GM15510 (cell line): ENCODE results near the gene IFT172.

Experiments
- POLR2A ChIP-seq: IDR thresholded peaks from 3 replicates; pipeline ENCODE4 v1.6.1; 2011; ENCODE audit warnings: borderline replicate concordance; ENCODE audit not compliant: insufficient read length; ENCODE audit errors: extremely low read depth

IFT172 gene

DNA sequence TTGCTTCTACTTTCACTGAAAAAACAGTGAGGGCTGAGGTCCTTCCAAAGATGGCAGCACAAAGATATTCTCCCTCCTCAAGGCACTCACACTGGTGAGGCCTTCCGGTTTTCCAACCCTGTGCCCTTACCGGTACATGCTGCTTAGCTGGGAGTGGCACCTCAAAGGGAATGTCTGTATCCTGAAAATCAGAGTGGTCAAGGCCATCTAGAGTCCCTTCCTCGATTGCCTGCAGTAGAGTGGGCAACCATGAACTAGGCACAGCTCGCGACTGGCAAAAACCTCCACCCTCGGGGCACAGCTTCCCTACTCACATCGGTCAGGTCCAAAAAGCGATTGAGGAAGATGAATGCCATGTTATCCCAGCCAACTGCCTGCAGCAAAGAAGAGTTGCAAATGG, 43.9 kb downstream of the IFT172 start:
- no peak for TF ChIP-seq POLR2A

DNA sequence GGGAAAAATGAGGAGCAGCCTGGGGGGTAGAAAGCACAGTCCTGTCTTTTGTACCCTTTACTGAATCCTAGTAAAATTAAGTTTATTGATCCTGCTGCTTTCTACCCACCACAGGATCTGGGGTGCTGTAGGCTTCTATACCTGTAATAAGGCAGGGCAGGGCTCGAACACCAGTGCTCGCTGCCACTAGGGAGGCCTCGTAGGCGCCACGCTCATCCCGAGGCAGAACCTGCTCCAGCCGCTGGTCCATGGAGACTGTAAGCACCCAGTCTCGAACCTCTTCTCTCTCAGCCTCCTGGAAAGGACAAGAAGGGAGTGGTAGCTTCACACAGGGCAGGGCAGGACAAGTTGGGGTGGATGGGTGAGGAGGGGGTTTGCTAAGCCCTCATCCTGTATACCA, 44.4 kb downstream of the IFT172 start:
- TF ChIP-seq POLR2A = no peak

DNA sequence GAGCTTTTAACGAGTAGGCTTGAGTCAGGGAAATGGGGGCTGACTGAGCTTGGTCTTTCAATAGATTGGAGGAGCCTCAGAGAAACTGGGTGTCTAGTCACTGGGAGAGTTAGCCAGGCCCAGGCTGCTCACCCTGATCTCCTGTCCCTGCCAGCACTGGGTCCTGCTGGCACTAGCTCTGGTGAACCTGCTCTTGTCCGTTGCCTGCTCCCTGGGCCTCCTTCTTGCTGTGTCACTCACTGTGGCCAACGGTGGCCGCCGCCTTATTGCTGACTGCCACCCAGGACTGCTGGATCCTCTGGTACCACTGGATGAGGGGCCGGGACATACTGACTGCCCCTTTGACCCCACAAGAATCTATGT, 46.6 kb downstream of the IFT172 start:
- TF ChIP-seq POLR2A = no peak

DNA sequence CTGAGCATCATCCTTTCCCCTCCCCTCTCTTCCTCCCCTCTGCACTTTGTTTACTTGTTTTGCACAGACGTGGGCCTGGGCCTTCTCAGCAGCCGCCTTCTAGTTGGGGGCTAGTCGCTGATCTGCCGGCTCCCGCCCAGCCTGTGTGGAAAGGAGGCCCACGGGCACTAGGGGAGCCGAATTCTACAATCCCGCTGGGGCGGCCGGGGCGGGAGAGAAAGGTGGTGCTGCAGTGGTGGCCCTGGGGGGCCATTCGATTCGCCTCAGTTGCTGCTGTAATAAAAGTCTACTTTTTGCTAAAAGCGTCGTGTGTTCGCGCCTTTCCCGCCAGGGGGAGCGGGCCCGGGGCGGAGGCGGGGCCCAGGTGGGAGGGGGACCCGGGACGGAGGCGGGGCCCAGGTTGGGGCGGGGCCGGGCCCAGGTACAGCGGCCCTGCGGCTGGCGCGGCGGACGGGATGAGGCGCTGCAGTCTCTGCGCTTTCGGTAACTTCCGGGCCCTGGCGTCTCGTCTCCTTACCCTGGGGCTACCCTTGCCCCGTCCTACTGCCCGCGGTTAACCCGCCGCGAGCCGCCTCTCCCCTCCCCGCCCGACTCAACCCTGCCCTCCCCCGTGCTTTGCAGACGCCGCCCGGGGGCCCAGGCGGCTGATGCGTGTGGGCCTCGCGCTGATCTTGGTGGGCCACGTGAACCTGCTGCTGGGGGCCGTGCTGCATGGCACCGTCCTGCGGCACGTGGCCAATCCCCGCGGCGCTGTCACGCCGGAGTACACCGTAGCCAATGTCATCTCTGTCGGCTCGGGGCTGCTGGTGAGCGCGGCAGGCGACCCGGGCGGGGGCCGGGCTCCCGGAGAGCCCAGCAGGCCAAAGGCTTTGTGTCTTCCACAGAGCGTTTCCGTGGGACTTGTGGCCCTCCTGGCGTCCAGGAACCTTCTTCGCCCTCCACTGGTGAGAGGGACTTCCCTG, 47.3 kb downstream of the IFT172 start, which contains the start of gene KRTCAP3:
Gene KRTCAP3 (plus strand): TSS at position 424 of the 962 bp plus-strand sequence. CDS start 32 bp downstream, at position 456.
- no peak for TF ChIP-seq POLR2A

DNA sequence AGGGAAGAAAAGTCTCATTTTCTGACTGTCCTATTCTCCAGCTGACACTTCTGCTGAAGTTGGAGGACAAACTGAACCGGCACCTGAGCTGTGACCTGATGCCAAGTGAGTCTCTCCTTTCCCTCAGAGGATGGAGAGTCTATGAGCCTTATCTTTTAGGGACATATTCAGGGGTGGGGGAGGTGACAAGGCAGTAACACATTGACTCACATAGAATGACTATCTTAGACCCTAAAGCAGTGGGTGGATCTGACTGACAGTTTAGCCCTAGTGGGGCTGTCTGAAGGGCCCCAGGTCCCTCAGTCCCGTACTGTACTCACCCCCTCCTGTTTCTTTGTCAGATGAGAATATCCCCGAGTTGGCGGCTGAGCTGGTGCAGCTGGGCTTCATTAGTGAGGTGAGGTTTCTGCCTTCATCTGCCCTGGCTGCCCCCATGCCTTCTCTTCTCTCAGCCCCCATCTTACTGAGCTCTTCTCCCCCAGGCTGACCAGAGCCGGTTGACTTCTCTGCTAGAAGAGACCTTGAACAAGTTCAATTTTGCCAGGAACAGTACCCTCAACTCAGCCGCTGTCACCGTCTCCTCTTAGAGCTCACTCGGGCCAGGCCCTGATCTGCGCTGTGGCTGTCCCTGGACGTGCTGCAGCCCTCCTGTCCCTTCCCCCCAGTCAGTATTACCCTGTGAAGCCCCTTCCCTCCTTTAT, 48.2 kb downstream of the IFT172 start:
- TF ChIP-seq POLR2A = no peak

DNA sequence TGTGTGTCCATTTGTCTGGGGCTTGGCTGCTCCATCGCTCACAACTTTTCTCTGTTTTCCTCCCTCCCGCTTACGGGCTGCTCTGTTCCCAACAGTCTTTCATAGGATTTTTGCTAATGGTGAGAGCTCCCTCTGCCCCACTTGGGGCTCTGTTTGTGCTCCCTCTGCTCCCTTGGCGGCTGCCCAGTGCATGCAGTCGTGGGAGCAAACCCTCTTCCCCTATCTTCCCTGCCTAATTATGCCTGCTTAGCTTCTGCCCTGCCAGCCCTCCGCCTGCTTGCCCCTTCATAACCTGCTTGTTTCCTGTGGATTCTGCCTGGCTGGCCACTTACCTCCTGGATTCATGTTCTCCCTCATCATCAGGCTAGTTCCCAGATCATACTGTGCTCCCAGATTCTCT, 53.9 kb downstream of the IFT172 start:
- no peak for TF ChIP-seq POLR2A

DNA sequence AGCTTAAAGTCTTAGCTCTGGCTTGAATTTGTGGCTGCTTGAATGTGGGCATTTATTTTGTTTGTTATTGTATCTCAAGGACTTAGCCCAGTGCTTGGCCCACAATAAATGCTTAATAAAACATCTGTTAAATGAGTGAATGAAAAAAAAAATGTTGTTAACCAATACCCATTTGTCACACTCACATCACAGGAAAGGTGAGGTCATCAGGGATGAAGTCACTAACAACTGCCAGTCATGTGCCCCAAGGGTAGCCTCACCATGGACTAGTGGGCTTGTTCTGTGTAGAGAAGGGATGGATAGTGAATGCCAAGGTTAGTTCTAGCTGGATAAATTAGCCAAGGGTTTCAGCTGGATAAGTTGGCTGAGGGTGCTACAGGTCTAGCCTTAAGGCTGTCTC, 58.1 kb downstream of the IFT172 start:
- no peak for TF ChIP-seq POLR2A

DNA sequence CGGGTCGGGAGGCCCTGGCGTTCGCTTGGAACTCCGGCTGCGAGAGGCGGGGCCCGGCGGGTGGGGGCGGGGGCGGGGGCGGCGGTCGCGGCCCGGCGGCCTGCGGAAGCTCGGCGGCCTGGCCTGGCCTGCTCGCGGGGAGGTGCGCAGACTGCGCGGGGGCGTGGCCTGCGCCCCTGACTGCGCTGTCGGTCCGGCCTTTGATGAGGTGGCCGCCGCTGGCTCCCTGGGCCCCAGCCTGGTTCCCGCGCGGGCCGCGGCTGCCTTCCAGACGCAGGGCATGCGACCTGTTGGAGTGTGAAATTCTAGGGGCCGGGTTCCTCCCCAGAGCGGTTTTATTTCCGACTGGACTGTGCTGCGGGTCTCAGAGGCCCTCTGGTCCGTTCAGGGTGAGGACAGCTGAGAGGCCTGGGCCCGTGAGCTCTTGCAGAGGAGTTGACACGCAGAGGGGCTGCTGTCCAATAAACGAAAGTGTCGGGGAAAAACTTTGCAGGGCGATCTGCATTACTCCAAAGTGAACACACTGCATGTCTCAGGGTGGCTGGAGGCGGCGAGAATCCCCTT, 60.5 kb downstream of the IFT172 start:
- TF ChIP-seq POLR2A = peak; percentile 60

DNA sequence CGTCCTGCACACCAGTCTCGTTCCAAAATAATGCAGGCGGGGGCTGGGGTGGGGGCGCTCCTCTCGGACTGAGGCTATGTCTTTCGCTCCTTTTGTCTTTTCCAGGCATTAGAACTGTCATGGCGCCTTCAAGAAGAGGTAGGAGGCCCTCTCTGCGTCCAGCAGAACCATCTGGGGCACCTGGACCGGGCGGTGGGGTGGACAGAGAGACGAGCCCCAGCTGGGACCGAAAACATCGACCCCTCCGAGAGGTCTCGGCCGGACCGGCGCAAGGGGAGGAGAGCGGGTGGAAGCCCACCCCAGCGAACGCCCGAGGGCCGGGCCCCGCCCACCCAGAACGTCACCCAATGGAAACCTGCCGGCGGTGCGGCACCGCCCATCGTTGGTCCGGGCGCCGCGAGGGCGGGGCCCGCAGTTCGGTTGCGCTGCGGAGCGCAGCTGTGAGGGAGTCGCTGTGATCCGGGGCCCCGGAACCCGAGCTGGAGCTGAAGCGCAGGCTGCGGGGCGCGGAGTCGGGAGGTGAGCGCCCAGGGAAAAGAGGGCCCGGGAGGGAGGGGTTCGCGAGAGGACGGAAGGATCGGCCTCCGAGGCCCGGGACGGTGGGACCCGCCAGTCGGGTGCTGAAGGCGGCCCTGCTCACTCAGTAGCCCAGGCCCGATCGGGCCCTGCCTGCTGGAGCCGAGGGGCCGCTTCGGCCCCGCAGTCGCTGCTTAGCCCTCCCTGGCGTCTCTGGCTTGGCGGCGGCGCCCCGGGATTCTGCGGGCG, 61.1 kb downstream of the IFT172 start, which contains the start of gene NRBP1:
Gene NRBP1 (plus strand): TSS at position 419 of the 765 bp plus-strand sequence. CDS start 4,643 bp downstream, outside the sequence.
- peak; percentile 91 for TF ChIP-seq POLR2A

DNA sequence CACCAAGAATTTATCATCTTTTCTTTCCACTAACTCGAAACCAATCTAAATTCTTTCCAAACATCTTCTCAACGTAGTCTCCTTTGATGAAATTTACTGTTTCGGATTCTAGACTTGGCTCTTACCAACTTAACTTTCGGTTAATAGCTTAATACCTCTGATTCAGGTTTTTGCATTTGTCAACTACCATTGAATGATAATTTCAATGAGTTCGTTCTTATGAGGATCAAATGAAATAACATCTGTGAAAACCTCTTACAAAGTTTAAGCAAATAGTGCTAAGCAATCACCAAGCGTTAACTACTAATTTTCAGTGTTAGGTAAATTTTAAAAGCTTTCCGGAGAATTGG, 61.7 kb downstream of the IFT172 start:
- no peak for TF ChIP-seq POLR2A

DNA sequence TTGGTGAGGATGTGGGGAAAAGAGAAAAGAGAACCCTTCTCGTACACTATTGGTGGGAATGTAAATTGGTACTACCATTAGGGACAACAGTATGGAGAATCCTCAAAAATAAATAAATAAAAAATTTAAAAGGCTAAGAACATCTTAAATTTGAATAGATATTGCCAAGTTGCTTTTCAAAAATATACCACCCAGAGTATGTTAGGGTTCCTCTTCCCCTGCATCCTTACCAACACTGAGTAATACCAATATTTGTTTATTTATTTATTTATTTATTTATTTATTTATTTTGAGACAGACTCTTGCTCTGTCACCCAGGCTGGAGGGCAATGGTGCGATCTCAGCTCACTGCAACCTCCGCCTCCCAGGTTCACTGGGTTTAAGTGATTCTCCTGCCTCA, 66.6 kb downstream of the IFT172 start:
- TF ChIP-seq POLR2A = no peak

DNA sequence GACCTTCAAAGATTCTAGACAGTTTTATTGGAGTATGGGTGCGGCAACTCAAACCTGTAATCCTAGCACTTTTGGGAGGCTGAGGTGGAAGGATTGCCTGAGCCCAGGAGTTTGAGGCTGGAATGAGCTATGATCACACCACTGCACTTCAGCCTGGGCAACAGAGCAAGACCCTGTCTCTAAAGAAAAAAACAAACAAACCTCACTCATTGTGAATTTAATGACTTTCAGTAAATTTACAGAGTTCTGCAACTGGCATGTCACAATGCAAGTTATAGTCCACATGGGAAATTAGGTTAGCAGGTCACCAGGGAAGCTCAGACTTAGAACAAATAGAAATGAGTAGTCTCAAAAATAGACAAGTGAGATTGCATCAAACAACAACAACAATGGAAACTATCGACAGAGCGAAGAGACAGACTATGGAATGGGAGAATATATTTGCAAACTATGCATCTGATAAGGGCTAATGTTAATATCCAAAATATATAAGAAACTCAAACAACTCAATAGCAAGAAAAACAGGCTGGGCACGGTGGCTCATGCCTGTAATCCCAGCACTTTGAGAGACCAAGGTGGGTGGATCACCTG, 67.8 kb downstream of the IFT172 start:
- no peak for TF ChIP-seq POLR2A

DNA sequence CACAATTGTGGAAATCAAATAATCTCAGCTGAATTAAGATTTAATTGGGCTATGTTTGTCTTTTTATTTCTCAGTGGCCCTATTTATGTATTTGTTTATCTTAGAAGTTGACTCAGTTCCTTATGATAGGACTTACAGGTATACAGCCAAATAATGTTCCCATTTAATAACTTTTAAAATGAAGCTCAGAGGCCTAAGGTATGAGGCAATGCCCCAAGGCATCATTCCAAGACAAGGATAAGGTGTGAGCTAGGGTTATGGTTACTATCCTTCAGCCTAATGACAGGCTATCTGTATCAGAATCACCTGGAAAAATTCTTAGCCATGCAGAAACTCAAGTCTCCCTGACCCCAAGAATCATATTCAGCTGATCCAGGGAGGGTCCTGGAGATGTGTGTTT, 68.5 kb downstream of the IFT172 start:
- no peak for TF ChIP-seq POLR2A

DNA sequence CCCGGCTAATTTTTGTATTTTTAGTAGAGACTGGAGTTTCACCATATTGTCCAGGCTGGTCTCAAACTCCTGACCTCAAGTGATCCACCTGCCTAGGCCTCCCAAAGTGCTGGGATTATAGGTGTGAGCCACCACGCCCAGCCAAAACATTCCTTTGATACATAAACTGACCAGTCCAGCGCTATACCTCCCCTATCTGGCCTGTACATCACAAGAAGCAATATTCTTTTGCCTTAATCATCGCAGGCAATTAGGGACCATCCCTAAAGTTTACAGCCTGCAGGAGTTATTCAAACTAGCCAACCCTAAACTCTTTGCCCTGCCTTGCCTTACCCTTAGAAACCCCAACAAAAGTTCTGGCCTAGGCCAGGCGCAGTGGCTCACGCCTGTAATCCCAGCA, 73.4 kb downstream of the IFT172 start:
- TF ChIP-seq POLR2A = no peak

DNA sequence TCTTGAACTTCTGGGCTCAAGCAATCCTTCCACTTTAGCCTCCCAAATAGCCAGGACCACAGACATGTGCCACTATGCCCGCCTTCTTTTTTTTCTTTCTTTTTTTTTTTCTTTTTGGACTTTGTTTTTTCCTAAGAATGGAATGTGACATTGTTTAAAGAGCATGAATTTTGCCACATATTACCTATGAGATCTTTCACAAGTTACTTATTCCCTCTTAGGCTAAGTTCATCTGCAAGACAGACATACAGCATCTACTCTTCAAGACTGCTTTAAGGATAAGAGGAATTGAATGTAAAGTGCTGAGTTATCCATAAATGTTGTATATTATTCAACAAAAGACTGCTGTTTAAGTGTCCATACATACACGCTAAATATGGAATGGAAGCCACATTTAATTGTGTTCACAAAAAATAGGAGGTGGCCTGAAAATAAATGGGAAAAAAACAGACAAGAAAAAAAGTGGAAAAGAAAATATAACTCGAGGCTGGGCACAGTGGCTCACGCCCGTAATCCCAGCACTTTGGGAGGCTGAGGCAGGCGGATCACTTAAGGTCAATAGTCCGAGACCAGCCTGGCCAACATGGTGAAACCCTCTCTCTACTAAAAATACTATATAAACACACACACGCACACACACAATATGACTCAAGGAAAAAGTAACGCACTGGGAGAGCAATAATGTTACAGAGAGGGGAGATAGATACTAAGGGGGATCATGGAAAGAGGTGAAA, 77.0 kb downstream of the IFT172 start:
- no peak for TF ChIP-seq POLR2A
